Activated B cell treated with CpG ODN at 0.5 μM for 24 hours (primary cell): ENCODE measurements around the gene ESYT2. TPM values are rescaled to one million over a fixed set of nuclear protein-coding genes. Genes with fewer than 3 reads are reported as not detected.
A peak's percentile ranks its signal among the peaks of the same experiment; 100 is the strongest.

Experiments
- ATAC-seq: fragments of 200-7000 bp; cut with Tn5 transposase; one replicate; pipeline ENCODE4 v1.10.0; 2021; ENCODE audit warnings: low read depth, mild to moderate bottlenecking, moderate library complexity
- CTCF ChIA-PET: fragments of 350-600 bp; sonication (Branson Sonifier 250); formaldehyde crosslinking; loops from one replicate; lab custom pipeline; 2021; ENCODE audit warnings: antibody characterized with exemption; lab: Charles Lee
- POLR2A ChIA-PET: fragments of 350-600 bp; sonication (Branson Sonifier 250); formaldehyde crosslinking; loops from one replicate; lab custom pipeline; 2021; ENCODE audit warnings: antibody characterized with exemption; lab: Charles Lee
- DNase-seq: peaks from one replicate; pipeline ENCODE4 v3.0.0; 2022
- H3K27ac Mint-ChIP-seq: one replicate; pipeline ENCODE4 v1.8.0; 2020; ENCODE audit warnings: mixed read lengths
- H3K27me3 Mint-ChIP-seq: one replicate; pipeline ENCODE4 v1.8.0; 2021; ENCODE audit warnings: mixed read lengths
- H3K36me3 Mint-ChIP-seq: one replicate; pipeline ENCODE4 v1.8.0; 2021; ENCODE audit warnings: low read depth, mixed read lengths
- H3K4me1 Mint-ChIP-seq: one replicate; pipeline ENCODE4 v1.8.0; 2021; ENCODE audit warnings: mixed read lengths
- H3K4me3 Mint-ChIP-seq: one replicate; pipeline ENCODE4 v1.8.0; 2020; ENCODE audit warnings: mild to moderate bottlenecking, mixed read lengths
- H3K9me3 Mint-ChIP-seq: one replicate; pipeline ENCODE4 v1.8.0; 2020; ENCODE audit warnings: mixed read lengths
- intact Hi-C: fragments of 100-400 bp; cut with micrococcal nuclease; formaldehyde crosslinking; loops from one replicate; pipeline ENCODE4 v1.15.1; 2024
- total RNA-seq: library from RNA; stranded (reverse); gene quantifications from 2 replicates; pipeline ENCODE4 v1.2.3, GENCODE V29; 2022
- TF ChIP-seq, protein P1 (sequence below): fragments of 200-600 bp; IDR thresholded peaks from one replicate; pipeline ENCODE4 v1.8.0; 2022; ENCODE audit warnings: antibody characterized with exemption, mild to moderate bottlenecking

Gene ESYT2
- total RNA-seq, 1 donor from 2014 or later = 21.3 TPM

DNA sequence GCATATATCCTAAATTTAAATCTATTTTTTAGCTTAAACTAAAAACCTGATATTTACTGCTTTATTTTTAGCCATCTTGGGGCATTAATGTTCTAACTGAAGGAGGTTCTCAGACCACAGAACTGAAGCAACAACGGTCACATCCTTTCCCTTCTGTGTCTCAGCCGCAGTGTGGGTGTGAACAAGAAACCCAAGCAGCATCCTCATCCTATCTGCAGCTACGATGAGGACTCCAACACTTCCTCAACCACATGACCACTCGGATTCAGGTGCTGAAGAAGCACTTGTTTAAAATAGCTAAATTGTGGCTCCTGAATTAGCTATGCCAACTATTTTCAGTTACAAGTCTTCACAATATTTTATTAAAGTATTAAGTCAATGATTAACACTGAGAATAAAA lies 5.3 kb downstream of the ESYT2 start:
- TF ChIP-seq, protein P1, sequence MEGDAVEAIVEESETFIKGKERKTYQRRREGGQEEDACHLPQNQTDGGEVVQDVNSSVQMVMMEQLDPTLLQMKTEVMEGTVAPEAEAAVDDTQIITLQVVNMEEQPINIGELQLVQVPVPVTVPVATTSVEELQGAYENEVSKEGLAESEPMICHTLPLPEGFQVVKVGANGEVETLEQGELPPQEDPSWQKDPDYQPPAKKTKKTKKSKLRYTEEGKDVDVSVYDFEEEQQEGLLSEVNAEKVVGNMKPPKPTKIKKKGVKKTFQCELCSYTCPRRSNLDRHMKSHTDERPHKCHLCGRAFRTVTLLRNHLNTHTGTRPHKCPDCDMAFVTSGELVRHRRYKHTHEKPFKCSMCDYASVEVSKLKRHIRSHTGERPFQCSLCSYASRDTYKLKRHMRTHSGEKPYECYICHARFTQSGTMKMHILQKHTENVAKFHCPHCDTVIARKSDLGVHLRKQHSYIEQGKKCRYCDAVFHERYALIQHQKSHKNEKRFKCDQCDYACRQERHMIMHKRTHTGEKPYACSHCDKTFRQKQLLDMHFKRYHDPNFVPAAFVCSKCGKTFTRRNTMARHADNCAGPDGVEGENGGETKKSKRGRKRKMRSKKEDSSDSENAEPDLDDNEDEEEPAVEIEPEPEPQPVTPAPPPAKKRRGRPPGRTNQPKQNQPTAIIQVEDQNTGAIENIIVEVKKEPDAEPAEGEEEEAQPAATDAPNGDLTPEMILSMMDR = no peak
- Mint-ChIP-seq H3K4me3 (no peak overlapping the region), H3K27ac (no peak overlapping the region), H3K36me3 (peaks cover 2% of the 10 kb centered on the region), H3K4me1 (peaks cover 38% of the 10 kb centered on the region), H3K9me3 (no peaks in the 10 kb centered on the region), H3K27me3 (no peaks in the 10 kb centered on the region)
- intact Hi-C loops = no loop called here
- ChIA-PET POLR2A (interaction anchor here (1.5 kb wide), 1 partner anchor 10 kb away, joined by 3 read pairs; no protein-coding TSS in a partner anchor), CTCF (no interaction called here)
- DNase-seq (no peak), ATAC-seq (no peak)

DNA sequence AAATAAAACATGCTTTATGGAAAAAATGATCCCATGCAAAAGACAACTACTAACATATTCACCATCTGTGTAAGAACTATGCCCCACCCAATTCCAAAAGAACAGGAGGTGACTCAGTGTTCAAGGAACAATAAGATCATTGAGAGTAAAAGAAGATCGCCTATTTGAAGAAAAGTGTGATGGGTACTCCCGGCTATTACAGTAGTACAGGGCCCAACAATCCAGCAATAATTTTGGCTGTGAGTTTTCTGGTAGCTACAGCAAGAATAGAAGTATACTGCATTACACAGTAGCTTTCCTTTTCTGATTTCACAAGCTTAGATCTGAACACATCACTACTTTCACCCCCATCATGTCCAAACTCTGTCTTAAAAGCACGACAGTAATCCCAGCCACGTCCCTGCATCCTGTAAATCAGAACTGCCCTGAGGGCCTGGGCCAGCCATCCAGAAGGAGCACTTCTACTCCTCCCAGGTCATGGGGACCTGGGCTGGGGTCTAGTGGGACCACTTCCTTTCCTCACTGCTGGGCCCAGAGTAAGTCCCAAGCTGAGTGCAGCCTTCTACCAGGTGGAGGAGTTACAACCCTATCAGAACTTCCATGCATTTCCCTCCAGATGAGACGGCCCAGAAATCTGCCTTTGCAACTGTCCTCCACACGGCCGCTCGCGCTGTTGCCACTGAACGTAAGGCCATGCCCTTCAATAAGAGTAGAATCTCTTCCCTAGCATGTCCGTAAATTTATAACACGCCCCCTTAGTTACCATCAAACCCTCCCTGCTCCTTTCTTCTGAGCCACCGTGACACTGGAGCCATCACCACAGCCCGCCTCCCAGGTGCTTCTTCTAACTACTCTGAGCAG lies 7.9 kb downstream of the ESYT2 start:
- DNase-seq = no peak
- Mint-ChIP-seq H3K36me3 (no peaks in the 10 kb centered on the region), H3K27ac (no peak overlapping the region), H3K4me1 (peaks cover 46% of the 10 kb centered on the region), H3K4me3 (no peak overlapping the region), H3K27me3 (no peaks in the 10 kb centered on the region), H3K9me3 (no peaks in the 10 kb centered on the region)
- intact Hi-C loops = no loop called here
- POLR2A ChIA-PET = no interaction called here
- TF ChIP-seq, protein P1 = no peak
- CTCF ChIA-PET = no interaction called here
- no peak for ATAC-seq

DNA sequence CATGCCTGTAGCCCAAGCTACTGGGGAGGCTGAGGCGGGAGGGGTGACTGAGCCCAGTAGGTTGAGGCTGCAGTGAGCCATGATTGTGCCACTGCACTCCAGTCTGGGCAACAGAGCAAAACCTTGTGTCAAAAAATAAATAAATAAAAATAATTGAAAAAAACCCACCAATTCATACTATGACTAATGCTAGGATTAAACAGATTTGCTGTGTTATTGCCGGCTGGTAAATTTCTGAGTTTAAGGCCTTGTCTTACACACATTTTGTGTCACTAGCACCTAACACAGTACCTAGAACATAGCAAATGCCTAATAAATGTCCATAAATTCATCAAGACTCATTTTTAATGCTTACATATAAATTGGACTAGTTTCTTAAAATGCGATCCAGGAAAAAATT lies 8.7 kb downstream of the ESYT2 start:
- no peak for DNase-seq
- peaks cover 50% of the 10 kb centered on the region for H3K4me1 Mint-ChIP-seq
- CTCF ChIA-PET = no interaction called here

DNA sequence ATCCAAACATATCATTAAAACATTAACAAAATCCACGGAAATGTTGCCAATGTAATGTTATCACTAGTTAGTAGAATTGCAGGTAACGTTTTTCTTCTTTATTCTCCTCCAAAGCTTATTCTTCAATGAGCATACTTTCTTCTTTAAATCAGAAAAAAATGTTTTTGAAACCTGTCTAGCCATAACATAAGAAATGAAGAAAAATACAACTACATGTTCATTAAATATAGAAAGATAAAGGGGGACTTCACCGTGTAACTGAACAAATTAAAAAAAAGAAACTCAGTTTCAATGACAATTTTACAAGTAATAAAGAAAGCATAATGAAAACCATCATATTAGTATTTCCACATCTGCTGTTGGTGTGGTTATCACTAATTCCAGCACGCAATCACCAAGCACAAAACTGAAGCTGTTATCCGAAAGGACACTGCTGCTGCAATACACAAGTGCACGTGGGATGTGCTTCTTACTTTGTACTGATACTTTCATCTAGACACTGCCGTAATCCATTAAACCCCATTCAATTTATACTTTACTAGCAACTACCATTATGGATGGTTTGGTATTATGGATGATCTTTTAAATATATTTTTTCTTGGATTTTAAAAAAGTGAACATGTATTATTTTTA lies 9.6 kb downstream of the ESYT2 start:
- POLR2A ChIA-PET = interaction anchor here (0.9 kb wide), 1 partner anchor 9 kb away, joined by 3 read pairs; the partner anchor contains the start of gene ESYT2
- H3K4me3 Mint-ChIP-seq = no peak overlapping the region

More for the DNA sequence above, 8.7 kb downstream of the ESYT2 start:
- H3K27me3 Mint-ChIP-seq = no peaks in the 10 kb centered on the region
- intact Hi-C loops = no loop called here
- POLR2A ChIA-PET = no interaction called here
- TF ChIP-seq, protein P1 = no peak
- H3K4me3 Mint-ChIP-seq = no peak overlapping the region
- H3K36me3 Mint-ChIP-seq = no peaks in the 10 kb centered on the region
- no peak for ATAC-seq
- no peak overlapping the region for H3K27ac Mint-ChIP-seq
- H3K9me3 Mint-ChIP-seq = no peaks in the 10 kb centered on the region

More for the DNA sequence above, 9.6 kb downstream of the ESYT2 start:
- no peak for DNase-seq
- Mint-ChIP-seq H3K27ac (peak overlapping the region; percentile 78), H3K4me1 (peaks cover 59% of the 10 kb centered on the region), H3K27me3 (no peaks in the 10 kb centered on the region), H3K36me3 (peaks cover 2% of the 10 kb centered on the region), H3K9me3 (no peaks in the 10 kb centered on the region)
- intact Hi-C loops = loop anchor here (5.0 kb wide), 1 partner anchor 38 kb away; the partner anchor contains the start of gene DYNC2I1
- TF ChIP-seq, protein P1 = no peak
- CTCF ChIA-PET = no interaction called here
- ATAC-seq = no peak
